ENCODE data around the gene AFF2.

DNA sequence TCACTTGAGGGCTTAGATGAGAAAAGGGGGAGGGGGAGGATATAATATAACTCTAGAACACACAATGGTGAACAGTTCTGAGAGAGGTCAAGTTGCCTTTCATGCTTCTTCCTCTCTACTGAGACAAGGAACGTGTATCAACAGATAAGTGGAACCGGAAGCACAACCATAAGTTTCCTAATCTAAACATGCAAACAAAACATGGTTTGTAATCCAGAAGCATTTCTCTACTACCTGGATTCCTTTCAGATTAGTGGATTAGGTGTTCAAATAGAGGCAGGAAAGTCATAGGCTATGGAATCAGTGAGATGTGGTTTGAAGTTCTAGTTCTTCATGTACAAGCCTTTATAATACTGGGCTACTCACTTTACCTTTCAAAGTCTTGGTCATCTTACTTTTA lies 544.1 kb downstream of the AFF2 start:
- no peak for TF ChIP-seq POLR2A (IDR thresholded peaks at IDR 0.05)
- TF ChIP-seq, protein P1, sequence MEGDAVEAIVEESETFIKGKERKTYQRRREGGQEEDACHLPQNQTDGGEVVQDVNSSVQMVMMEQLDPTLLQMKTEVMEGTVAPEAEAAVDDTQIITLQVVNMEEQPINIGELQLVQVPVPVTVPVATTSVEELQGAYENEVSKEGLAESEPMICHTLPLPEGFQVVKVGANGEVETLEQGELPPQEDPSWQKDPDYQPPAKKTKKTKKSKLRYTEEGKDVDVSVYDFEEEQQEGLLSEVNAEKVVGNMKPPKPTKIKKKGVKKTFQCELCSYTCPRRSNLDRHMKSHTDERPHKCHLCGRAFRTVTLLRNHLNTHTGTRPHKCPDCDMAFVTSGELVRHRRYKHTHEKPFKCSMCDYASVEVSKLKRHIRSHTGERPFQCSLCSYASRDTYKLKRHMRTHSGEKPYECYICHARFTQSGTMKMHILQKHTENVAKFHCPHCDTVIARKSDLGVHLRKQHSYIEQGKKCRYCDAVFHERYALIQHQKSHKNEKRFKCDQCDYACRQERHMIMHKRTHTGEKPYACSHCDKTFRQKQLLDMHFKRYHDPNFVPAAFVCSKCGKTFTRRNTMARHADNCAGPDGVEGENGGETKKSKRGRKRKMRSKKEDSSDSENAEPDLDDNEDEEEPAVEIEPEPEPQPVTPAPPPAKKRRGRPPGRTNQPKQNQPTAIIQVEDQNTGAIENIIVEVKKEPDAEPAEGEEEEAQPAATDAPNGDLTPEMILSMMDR (IDR thresholded peaks at IDR 0.05), result no peak

All from testis (tissue), 2 donors.